HepG2 (cell line): ENCODE measurements around the gene TIMM13. TPM values are rescaled to one million over a fixed set of nuclear protein-coding genes. Genes with fewer than 3 reads are reported as not detected.

Experiments used
- ARNT2 ChIP-seq: sonication (generic); formaldehyde crosslinking; IDR thresholded peaks from 2 replicates; pipeline ENCODE4 v1.8.0; 2022; ENCODE audit warnings: mild to moderate bottlenecking, low read depth, missing genetic modification reagents, moderate library complexity
- HOXA3 ChIP-seq: sonication (generic); formaldehyde crosslinking; IDR thresholded peaks from 2 replicates; pipeline ENCODE4 v1.5.0; 2020; ENCODE audit warnings: missing genetic modification reagents
- HOXA7 ChIP-seq: sonication (generic); formaldehyde crosslinking; IDR thresholded peaks from 2 replicates; pipeline ENCODE4 v1.8.1; 2022; ENCODE audit warnings: mild to moderate bottlenecking, missing genetic modification reagents, moderate library complexity
- KDM5A ChIP-seq: fragments of 200-600 bp; sonication (generic); IDR thresholded peaks from 2 replicates; pipeline ENCODE4 v1.7.0; 2018; ENCODE audit warnings: antibody characterized with exemption, mild to moderate bottlenecking, low read length, borderline replicate concordance
- PAWR ChIP-seq: sonication (generic); formaldehyde crosslinking; IDR thresholded peaks from 2 replicates; pipeline ENCODE4 v1.4.0; 2020; ENCODE audit warnings: missing genetic modification reagents, mild to moderate bottlenecking, borderline replicate concordance
- SIX1 ChIP-seq: sonication (generic); formaldehyde crosslinking; IDR thresholded peaks from 2 replicates; pipeline ENCODE4 v1.4.0; 2020; ENCODE audit warnings: missing genetic modification reagents, borderline replicate concordance
- SOX5 ChIP-seq: IDR thresholded peaks from 2 replicates; pipeline ENCODE4 v1.6.1; 2016; ENCODE audit warnings: borderline replicate concordance
- SRSF4 ChIP-seq: fragments of 200-400 bp; formaldehyde crosslinking; IDR thresholded peaks from one replicate; pipeline ENCODE4 v1.6.1; 2018; ENCODE audit warnings: mild to moderate bottlenecking, low read depth, low read length, moderate library complexity; ENCODE audit not compliant: poor library complexity, severe bottlenecking
- YEATS2 ChIP-seq: sonication (generic); formaldehyde crosslinking; IDR thresholded peaks from 2 replicates; pipeline ENCODE4 v1.4.0; 2020; ENCODE audit warnings: missing genetic modification reagents, borderline replicate concordance
- ZMYM3 ChIP-seq: sonication (generic); formaldehyde crosslinking; IDR thresholded peaks from 2 replicates; pipeline ENCODE4 v1.5.1; 2020; ENCODE audit warnings: mild to moderate bottlenecking, missing genetic modification reagents
- ZNF12 ChIP-seq: sonication (generic); formaldehyde crosslinking; IDR thresholded peaks from 2 replicates; pipeline ENCODE4 v1.5.0; 2020; ENCODE audit warnings: missing genetic modification reagents
- ZNF598 ChIP-seq: sonication (generic); formaldehyde crosslinking; IDR thresholded peaks from 2 replicates; pipeline ENCODE4 v1.5.1; 2020; ENCODE audit warnings: mild to moderate bottlenecking, missing genetic modification reagents, borderline replicate concordance
- ZNF766 ChIP-seq: sonication (generic); formaldehyde crosslinking; IDR thresholded peaks from 2 replicates; pipeline ENCODE4 v1.5.0; 2020; ENCODE audit warnings: missing genetic modification reagents, borderline replicate concordance
- polyA plus RNA-seq, 8 experiments: library from polyadenylated mRNA; depleted of rRNA in 3 of 8; stranded (reverse) in 7 of 8; unstranded in 1 of 8; fragments of >200 nt; fragmentation: Illumina TruSeq in 4 of 8; extraction: Trizol in 4 of 8; gene quantifications; 2 replicates each; pipeline versions ENCODE4 v1.2.1 to v1.2.3, GENCODE V29; 2011 to 2016; ENCODE audit warnings: low read depth in 4 of 8, missing spikeins in 1 of 8, mixed read lengths in 1 of 8; ENCODE audit not compliant: insufficient read depth in 1 of 8
- total RNA-seq, 5 experiments: library from RNA; depleted of rRNA; stranded (reverse); fragments of >200 nt; fragmentation: Illumina TruSeq; extraction: Trizol; gene quantifications; 2 replicates each; pipeline ENCODE4 v1.2.3, GENCODE V29; 2016; ENCODE audit warnings: low read depth in 1 of 5
- TF ChIP-seq, protein P1 (sequence below): sonication (generic); formaldehyde crosslinking; IDR thresholded peaks from 2 replicates; pipeline ENCODE4 v1.5.1; 2020; ENCODE audit warnings: missing genetic modification reagents, mild to moderate bottlenecking, borderline replicate concordance
- TF ChIP-seq, protein P2 (sequence below): sonication (generic); formaldehyde crosslinking; IDR thresholded peaks from 2 replicates; pipeline ENCODE4 v1.5.0; 2020; ENCODE audit warnings: mild to moderate bottlenecking, low read depth, missing genetic modification reagents, borderline replicate concordance
- TF ChIP-seq, protein P3 (sequence below): sonication (generic); formaldehyde crosslinking; IDR thresholded peaks from 2 replicates; pipeline ENCODE4 v1.8.0; 2022; ENCODE audit warnings: mild to moderate bottlenecking, missing genetic modification reagents; ENCODE audit not compliant: insufficient replicate concordance
- TF ChIP-seq, protein P4 (sequence below): sonication (generic); formaldehyde crosslinking; IDR thresholded peaks from 2 replicates; pipeline ENCODE4 v1.9.0; 2022; ENCODE audit warnings: missing genetic modification reagents, mild to moderate bottlenecking, borderline replicate concordance
- TF ChIP-seq, protein P5 (sequence below): sonication (generic); formaldehyde crosslinking; IDR thresholded peaks from 2 replicates; pipeline ENCODE4 v1.5.1; 2020; ENCODE audit warnings: missing genetic modification reagents, mild to moderate bottlenecking, borderline replicate concordance
- TF ChIP-seq, protein P6 (sequence below): sonication (generic); formaldehyde crosslinking; IDR thresholded peaks from 2 replicates; pipeline ENCODE4 v1.8.0; 2022; ENCODE audit warnings: missing genetic modification reagents, mild to moderate bottlenecking, borderline replicate concordance

The TIMM13 gene
- total and polyA plus RNA-seq, 2 of the 13 experiments (the other 11 are each of a cell fraction or from before 2014, with no cell fraction given): 48.4 to 108 TPM

DNA sequence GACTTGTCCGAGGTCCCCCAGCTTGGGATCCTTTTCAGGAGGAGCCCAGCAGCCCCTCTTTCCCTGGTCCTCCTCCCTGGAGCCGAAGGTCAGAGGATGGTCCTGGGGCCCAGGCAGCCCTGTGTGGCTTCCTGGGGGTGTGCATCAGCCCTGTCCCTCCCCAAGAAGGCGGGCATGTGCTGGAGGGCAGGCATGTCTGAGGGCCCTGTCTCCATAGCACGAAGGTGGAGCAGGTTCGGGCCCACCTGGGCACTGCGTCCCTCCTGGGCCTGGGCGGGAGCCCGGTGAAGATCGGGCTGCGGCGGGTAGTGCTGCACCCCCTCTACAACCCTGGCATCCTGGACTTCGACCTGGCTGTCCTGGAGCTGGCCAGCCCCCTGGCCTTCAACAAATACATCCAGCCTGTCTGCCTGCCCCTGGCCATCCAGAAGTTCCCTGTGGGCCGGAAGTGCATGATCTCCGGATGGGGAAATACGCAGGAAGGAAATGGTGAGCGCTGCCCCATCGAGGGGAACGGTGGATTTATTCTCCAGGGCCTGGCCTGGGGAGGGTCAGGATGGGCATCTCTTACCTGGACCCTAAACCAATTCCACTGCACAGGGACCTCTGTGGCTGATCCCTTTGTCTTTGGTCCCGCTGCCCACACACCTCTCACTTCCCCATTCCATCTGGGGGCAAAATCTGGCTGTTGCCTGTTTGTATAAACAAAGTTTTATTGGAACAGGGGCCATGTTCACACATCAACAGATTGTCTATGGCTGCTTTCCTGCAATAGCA lies 10.9 kb downstream of the TIMM13 start (continued):
- TF ChIP-seq YEATS2 (CRISPR knock-in tag): peak; percentile 87; the same call in 1 of the 2 replicates
- peak; percentile 32 for TF ChIP-seq ZMYM3 (CRISPR knock-in tag)
- peak; percentile 89 for TF ChIP-seq HOXA3
- TF ChIP-seq SIX1 (CRISPR knock-in tag): no peak
- no peak for TF ChIP-seq KDM5A
- TF ChIP-seq HOXA7 (CRISPR knock-in tag): no peak
- TF ChIP-seq SOX5 (CRISPR knock-in tag): peak; percentile 64
- TF ChIP-seq, protein P1, sequence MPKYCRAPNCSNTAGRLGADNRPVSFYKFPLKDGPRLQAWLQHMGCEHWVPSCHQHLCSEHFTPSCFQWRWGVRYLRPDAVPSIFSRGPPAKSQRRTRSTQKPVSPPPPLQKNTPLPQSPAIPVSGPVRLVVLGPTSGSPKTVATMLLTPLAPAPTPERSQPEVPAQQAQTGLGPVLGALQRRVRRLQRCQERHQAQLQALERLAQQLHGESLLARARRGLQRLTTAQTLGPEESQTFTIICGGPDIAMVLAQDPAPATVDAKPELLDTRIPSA (CRISPR knock-in tag): no peak
- TF ChIP-seq, protein P2, sequence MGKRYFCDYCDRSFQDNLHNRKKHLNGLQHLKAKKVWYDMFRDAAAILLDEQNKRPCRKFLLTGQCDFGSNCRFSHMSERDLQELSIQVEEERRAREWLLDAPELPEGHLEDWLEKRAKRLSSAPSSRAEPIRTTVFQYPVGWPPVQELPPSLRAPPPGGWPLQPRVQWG: no peak
- TF ChIP-seq, protein P3, sequence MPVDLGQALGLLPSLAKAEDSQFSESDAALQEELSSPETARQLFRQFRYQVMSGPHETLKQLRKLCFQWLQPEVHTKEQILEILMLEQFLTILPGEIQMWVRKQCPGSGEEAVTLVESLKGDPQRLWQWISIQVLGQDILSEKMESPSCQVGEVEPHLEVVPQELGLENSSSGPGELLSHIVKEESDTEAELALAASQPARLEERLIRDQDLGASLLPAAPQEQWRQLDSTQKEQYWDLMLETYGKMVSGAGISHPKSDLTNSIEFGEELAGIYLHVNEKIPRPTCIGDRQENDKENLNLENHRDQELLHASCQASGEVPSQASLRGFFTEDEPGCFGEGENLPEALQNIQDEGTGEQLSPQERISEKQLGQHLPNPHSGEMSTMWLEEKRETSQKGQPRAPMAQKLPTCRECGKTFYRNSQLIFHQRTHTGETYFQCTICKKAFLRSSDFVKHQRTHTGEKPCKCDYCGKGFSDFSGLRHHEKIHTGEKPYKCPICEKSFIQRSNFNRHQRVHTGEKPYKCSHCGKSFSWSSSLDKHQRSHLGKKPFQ (CRISPR knock-in tag): no peak
- TF ChIP-seq ZNF766 (CRISPR knock-in tag): no peak; the same call in 1 of the 2 replicates
- TF ChIP-seq, protein P4, sequence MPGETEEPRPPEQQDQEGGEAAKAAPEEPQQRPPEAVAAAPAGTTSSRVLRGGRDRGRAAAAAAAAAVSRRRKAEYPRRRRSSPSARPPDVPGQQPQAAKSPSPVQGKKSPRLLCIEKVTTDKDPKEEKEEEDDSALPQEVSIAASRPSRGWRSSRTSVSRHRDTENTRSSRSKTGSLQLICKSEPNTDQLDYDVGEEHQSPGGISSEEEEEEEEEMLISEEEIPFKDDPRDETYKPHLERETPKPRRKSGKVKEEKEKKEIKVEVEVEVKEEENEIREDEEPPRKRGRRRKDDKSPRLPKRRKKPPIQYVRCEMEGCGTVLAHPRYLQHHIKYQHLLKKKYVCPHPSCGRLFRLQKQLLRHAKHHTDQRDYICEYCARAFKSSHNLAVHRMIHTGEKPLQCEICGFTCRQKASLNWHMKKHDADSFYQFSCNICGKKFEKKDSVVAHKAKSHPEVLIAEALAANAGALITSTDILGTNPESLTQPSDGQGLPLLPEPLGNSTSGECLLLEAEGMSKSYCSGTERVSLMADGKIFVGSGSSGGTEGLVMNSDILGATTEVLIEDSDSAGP: peak; percentile 86
- peak; percentile 71; the same call in 1 of the 2 replicates for TF ChIP-seq ARNT2 (CRISPR knock-in tag)
- TF ChIP-seq, protein P5, sequence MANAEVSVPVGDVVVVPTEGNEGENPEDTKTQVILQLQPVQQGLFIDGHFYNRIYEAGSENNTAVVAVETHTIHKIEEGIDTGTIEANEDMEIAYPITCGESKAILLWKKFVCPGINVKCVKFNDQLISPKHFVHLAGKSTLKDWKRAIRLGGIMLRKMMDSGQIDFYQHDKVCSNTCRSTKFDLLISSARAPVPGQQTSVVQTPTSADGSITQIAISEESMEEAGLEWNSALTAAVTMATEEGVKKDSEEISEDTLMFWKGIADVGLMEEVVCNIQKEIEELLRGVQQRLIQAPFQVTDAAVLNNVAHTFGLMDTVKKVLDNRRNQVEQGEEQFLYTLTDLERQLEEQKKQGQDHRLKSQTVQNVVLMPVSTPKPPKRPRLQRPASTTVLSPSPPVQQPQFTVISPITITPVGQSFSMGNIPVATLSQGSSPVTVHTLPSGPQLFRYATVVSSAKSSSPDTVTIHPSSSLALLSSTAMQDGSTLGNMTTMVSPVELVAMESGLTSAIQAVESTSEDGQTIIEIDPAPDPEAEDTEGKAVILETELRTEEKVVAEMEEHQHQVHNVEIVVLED (CRISPR knock-in tag): peak; percentile 47; the same call in 1 of the 2 replicates
- TF ChIP-seq ZNF598 (CRISPR knock-in tag): no peak
- no peak for TF ChIP-seq PAWR (CRISPR knock-in tag)
- TF ChIP-seq ZNF12 (CRISPR knock-in tag): peak; percentile 39; the same call in 1 of the 2 replicates
- TF ChIP-seq, protein P6, sequence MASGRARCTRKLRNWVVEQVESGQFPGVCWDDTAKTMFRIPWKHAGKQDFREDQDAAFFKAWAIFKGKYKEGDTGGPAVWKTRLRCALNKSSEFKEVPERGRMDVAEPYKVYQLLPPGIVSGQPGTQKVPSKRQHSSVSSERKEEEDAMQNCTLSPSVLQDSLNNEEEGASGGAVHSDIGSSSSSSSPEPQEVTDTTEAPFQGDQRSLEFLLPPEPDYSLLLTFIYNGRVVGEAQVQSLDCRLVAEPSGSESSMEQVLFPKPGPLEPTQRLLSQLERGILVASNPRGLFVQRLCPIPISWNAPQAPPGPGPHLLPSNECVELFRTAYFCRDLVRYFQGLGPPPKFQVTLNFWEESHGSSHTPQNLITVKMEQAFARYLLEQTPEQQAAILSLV (CRISPR knock-in tag): no peak
- no peak for TF ChIP-seq SRSF4
